ENCODE measurements around the gene ATP6V0E1. TPM values are rescaled to one million over a fixed set of nuclear protein-coding genes. Genes with fewer than 3 reads are reported as not detected.

The ATP6V0E1 gene
- total and polyA plus RNA-seq, 2 of the 8 experiments (the other 6 are each of a cell fraction or from before 2014, with no cell fraction given) = 108 to 134 TPM

DNA sequence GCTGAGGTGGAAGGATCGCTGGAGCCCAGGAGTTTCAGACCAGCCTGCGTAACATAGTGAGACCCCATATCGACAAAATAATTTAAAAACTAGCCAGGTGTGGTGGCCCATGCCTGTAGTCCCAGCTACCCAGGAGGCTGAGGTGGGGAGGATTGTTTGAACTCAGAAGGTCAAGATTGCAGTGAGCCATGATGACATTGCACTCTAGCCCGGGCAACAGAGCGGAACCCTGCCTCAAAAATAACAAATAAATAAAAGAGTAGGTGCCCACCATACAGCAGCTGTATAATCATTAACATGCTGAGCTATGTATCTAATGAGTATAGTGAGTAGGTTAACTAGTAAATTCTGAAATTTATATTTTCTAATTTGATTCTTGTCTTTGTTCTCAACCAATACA, 11.0 kb upstream of the ATP6V0E1 start:
- H2BK15ac ChIP-seq (ENCODE audit: low read length) = no peak overlapping the region
- no peak overlapping the region for H2BK20ac ChIP-seq (ENCODE audit: low read length)
- no peak overlapping the region for H2BK120ac ChIP-seq (replicated peaks; ENCODE audit: low read depth, low read length)
- no peak overlapping the region for H4K91ac ChIP-seq (replicated peaks; ENCODE audit: insufficient read length, low read length)
- no peak overlapping the region for H3K23ac ChIP-seq (ENCODE audit: insufficient read length)
- no peak overlapping the region for H3K4me3 ChIP-seq (ENCODE audit: extremely low read depth in 1 of 4, insufficient read depth in 2 of 4, low read depth in 3 of 4, low read length in 4 of 4)
- FAIRE-seq (no peak), DNase-seq (ENCODE audit: low read depth in 1 of 2, low spot score in 2 of 2) (no peak)
- H3K27me3 ChIP-seq (replicated peaks in 1 of 4; ENCODE audit: control insufficient read depth in 3 of 4, extremely low read depth in 1 of 4, insufficient read depth in 3 of 4, low read length in 3 of 4) = no peaks in the 10 kb centered on the region
- H2BK12ac ChIP-seq (ENCODE audit: low read depth, low read length) = no peak overlapping the region
- H4K8ac ChIP-seq (ENCODE audit: extremely low read depth, insufficient read depth, low read length) = no peak overlapping the region
- H2BK5ac ChIP-seq (ENCODE audit: low read depth, low read length) = no peak overlapping the region
- no peak overlapping the region for H3K27ac ChIP-seq (ENCODE audit: low read depth, low read length)
- H3K36me3 ChIP-seq (ENCODE audit: control insufficient read depth in 2 of 4, insufficient read depth in 4 of 4, low read length in 3 of 4) = peaks cover 0 to 6% (median 4%) of the 10 kb centered on the region in 4 experiments; a peak in 3 of 8 replicates
- H3K9me3 ChIP-seq (ENCODE audit: insufficient read depth in 2 of 2, low read depth in 1 of 2, low read length in 1 of 2) = no peaks in the 10 kb centered on the region
- no peak overlapping the region for H3K18ac ChIP-seq (ENCODE audit: extremely low read depth, low read length)
- no peaks in the 10 kb centered on the region for H3K79me2 ChIP-seq (ENCODE audit: control insufficient read depth in 1 of 2, insufficient read depth in 2 of 2, low read length in 2 of 2)
- H3K4ac ChIP-seq (replicated peaks; ENCODE audit: insufficient read length, low read depth, low read length) = no peak overlapping the region
- H2AFZ ChIP-seq (ENCODE audit: low read length) = no peak overlapping the region
- no peak overlapping the region for H4K5ac ChIP-seq (ENCODE audit: insufficient read length, low read depth, low read length)
- CTCF ChIA-PET (ENCODE audit: partially characterized antibody) = interaction anchor here (1.0 to 1.8 kb wide), 7 partner anchors 11 to 313 kb away, joined by 3 to 8 read pairs (median 3); partner anchors contain the start of gene RPL26L1
- no peaks in the 10 kb centered on the region for H3K23me2 ChIP-seq (ENCODE audit: low read depth, low read length)
- H3K14ac ChIP-seq (ENCODE audit: insufficient read length) = no peak overlapping the region
- no peak overlapping the region for H3K56ac ChIP-seq (replicated peaks; ENCODE audit: insufficient read length, low read depth, low read length)
- peaks cover 0 to 1% of the 10 kb centered on the region in 2 experiments for H4K20me1 ChIP-seq (replicated peaks in 1 of 2; ENCODE audit: control insufficient read depth in 1 of 2, insufficient read depth in 2 of 2, low read length in 2 of 2)
- H3K9ac ChIP-seq (replicated peaks in 1 of 4; ENCODE audit: extremely low read depth in 1 of 4, low read depth in 3 of 4, low read length in 3 of 4) = no peak overlapping the region
- POLR2A ChIA-PET (ENCODE audit: partially characterized antibody) = interaction anchor here (0.7 to 1.6 kb wide), 2 partner anchors 11 to 14 kb away, joined by 5 to 7 read pairs; partner anchors contain the start of genes ATP6V0E1 and RPL26L1
- 89% methylated on average over 5 of the region's 5 CpGs; no CpG with 5 or more reads in 1 of the 2 experiments for WGBS, 2 experiments (ENCODE audit: extremely low coverage in 1 of 2, insufficient coverage in 1 of 2, insufficient read length in 1 of 2, insufficient replicate concordance in 2 of 2, low coverage in 1 of 2, low lambda C conversion rate in 2 of 2, missing lambda C conversion rate in 1 of 2)
- no peaks in the 10 kb centered on the region for H3K79me1 ChIP-seq (ENCODE audit: low read depth, low read length)
- H2AK5ac ChIP-seq (ENCODE audit: low read depth, low read length) = no peak overlapping the region
- H3K4me2 ChIP-seq (ENCODE audit: insufficient read depth in 1 of 2, low read depth in 2 of 2, low read length in 2 of 2) = no peak overlapping the region
- no peaks in the 10 kb centered on the region for H3K4me1 ChIP-seq (replicated peaks in 1 of 4; ENCODE audit: control insufficient read depth in 3 of 4, insufficient read depth in 4 of 4, low read length in 3 of 4)
- TF ChIP-seq RFX5 (IDR thresholded peaks at IDR 0.05; ENCODE audit: borderline replicate concordance, low read depth, low read length) (no peak), HDAC2 (IDR thresholded peaks at IDR 0.05; ENCODE audit: borderline replicate concordance in 1 of 2, low read depth in 2 of 2, low read length in 2 of 2) (no peak), SIN3A (conservative IDR thresholded peaks at IDR 0.05 in 1 of 2, IDR thresholded peaks at IDR 0.05 in 1 of 2; ENCODE audit: low read depth in 1 of 2, low read length in 2 of 2) (no peak), RNF2 (IDR thresholded peaks at IDR 0.05; ENCODE audit: borderline replicate concordance, low read depth, low read length, missing control alignments, poor library complexity, severe bottlenecking) (no peak), CBX5 (IDR thresholded peaks at IDR 0.05; ENCODE audit: low read depth, low read length) (no peak), NANOG (IDR thresholded peaks at IDR 0.05; ENCODE audit: insufficient read depth, low read depth, low read length, poor library complexity, severe bottlenecking) (no peak), POLR2AphosphoS5 (IDR thresholded peaks at IDR 0.05; ENCODE audit: low read depth, low read length) (no peak), NRF1 (IDR thresholded peaks at IDR 0.05; ENCODE audit: low read depth, low read length) (no peak), FOSL1 (IDR thresholded peaks at IDR 0.05; ENCODE audit: insufficient read depth, low read depth, low read length) (no peak), POU5F1 (IDR thresholded peaks at IDR 0.05; ENCODE audit: low read depth, low read length) (no peak), TEAD4 (IDR thresholded peaks at IDR 0.05; ENCODE audit: low read depth, low read length) (no peak)
- TF ChIP-seq, protein P1, sequence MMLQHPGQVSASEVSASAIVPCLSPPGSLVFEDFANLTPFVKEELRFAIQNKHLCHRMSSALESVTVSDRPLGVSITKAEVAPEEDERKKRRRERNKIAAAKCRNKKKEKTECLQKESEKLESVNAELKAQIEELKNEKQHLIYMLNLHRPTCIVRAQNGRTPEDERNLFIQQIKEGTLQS (IDR thresholded peaks at IDR 0.05; ENCODE audit: insufficient read depth, low read depth, low read length) = no peak
